ENCODE measurements around the gene RAB40B.

Gene RAB40B

GRCh38 chr17:82689077-82689476, 9.4 kb downstream of the RAB40B start:
- no peak for FAIRE-seq

- FAIRE-seq = no peak
Observed at GRCh38 chr17:82687871-82688270, 10.6 kb downstream of the RAB40B start.

- FAIRE-seq = no peak
Observed at GRCh38 chr17:82687375-82687861, 11.1 kb downstream of the RAB40B start.

- no peak for FAIRE-seq
Observed at GRCh38 chr17:82686366-82687324, 11.9 kb downstream of the RAB40B start.

- no peak for FAIRE-seq
Observed at GRCh38 chr17:82685291-82685690, 13.2 kb downstream of the RAB40B start.

- no peak for FAIRE-seq
Observed at GRCh38 chr17:82684228-82684841, 14.2 kb downstream of the RAB40B start.

- no peak for FAIRE-seq
Observed at GRCh38 chr17:82683534-82683933, 15.0 kb downstream of the RAB40B start.

GRCh38 chr17:82681547-82681946, 17.0 kb downstream of the RAB40B start:
- no peak for FAIRE-seq

- FAIRE-seq = no peak
Observed at GRCh38 chr17:82679586-82680465, 18.7 kb downstream of the RAB40B start.

GRCh38 chr17:82678265-82678891, 20.1 kb downstream of the RAB40B start:
- no peak for FAIRE-seq

GRCh38 chr17:82677353-82677925, 21.1 kb downstream of the RAB40B start:
- FAIRE-seq = no peak

- no peak for FAIRE-seq
Observed at GRCh38 chr17:82675476-82676245, 22.8 kb downstream of the RAB40B start.

- no peak for FAIRE-seq
Observed at GRCh38 chr17:82674656-82675475, 23.6 kb downstream of the RAB40B start.

GRCh38 chr17:82670661-82671450, 27.6 kb downstream of the RAB40B start:
- no peak for FAIRE-seq

GRCh38 chr17:82668631-82669099, 29.8 kb downstream of the RAB40B start:
- no peak for FAIRE-seq

- FAIRE-seq = no peak
Observed at GRCh38 chr17:82668024-82668630, 30.4 kb downstream of the RAB40B start.

- FAIRE-seq = no peak
Observed at GRCh38 chr17:82667668-82668000, 30.9 kb downstream of the RAB40B start.

- no peak for FAIRE-seq
Observed at GRCh38 chr17:82666931-82667667, 31.4 kb downstream of the RAB40B start.

All from A204.1 (cell line).